Measurements from ENCODE around the gene TBCK. TPM values are rescaled to one million over a fixed set of nuclear protein-coding genes. Genes with fewer than 3 reads are reported as not detected.

TBCK gene
- total and polyA plus RNA-seq, 2 experiments from 2014 or later = 13.9 to 28.9 TPM

GRCh38 chr4:106316773-106317409 lies 882 bp upstream of the TBCK start:
- ATAC-seq (no peak), DNase-seq (ENCODE audit: low spot score) (no peak)
- peaks cover 77% of the 10 kb centered on the region for H3K79me2 ChIP-seq (replicated peaks; ENCODE audit: insufficient read depth)
- H3K27me3 ChIP-seq (ENCODE audit: insufficient read depth) = no peaks in the 10 kb centered on the region
- H3K36me3 ChIP-seq (ENCODE audit: insufficient read depth) = peaks cover 7% of the 10 kb centered on the region; the same call in 1 of the 2 replicates
- H3K27ac ChIP-seq (ENCODE audit: low read depth) = peak overlapping the region; percentile 92
- no peak overlapping the region for H3K27ac Mint-ChIP-seq
- no peaks in the 10 kb centered on the region for H3F3A ChIP-seq (replicated peaks; ENCODE audit: low read depth)
- peak overlapping the region; percentile 80 for H3K4me3 ChIP-seq
- peaks cover 25% of the 10 kb centered on the region for H3K36me3 Mint-ChIP-seq (ENCODE audit: low read depth)
- peaks cover 16% of the 10 kb centered on the region for H3K9me3 Mint-ChIP-seq
- peak overlapping the region; percentile 97 for H3K4me2 ChIP-seq
- TF ChIP-seq CREB1 (CRISPR knock-in tag; IDR thresholded peaks at IDR 0.05; ENCODE audit: low read depth) (no peak), ZNF114 (CRISPR knock-in tag; IDR thresholded peaks at IDR 0.05) (no peak), STAT1 (IDR thresholded peaks at IDR 0.05; ENCODE audit: unreplicated experiment) (no peak), ZNF331 (CRISPR knock-in tag; IDR thresholded peaks at IDR 0.05; ENCODE audit: low read depth) (no peak), CTCF (conservative IDR thresholded peaks at IDR 0.05; ENCODE audit: low read depth in 2 of 2) (no peak), POLR2AphosphoS5 (IDR thresholded peaks at IDR 0.05; ENCODE audit: low read depth) (no peak)
- TF ChIP-seq, protein P1, sequence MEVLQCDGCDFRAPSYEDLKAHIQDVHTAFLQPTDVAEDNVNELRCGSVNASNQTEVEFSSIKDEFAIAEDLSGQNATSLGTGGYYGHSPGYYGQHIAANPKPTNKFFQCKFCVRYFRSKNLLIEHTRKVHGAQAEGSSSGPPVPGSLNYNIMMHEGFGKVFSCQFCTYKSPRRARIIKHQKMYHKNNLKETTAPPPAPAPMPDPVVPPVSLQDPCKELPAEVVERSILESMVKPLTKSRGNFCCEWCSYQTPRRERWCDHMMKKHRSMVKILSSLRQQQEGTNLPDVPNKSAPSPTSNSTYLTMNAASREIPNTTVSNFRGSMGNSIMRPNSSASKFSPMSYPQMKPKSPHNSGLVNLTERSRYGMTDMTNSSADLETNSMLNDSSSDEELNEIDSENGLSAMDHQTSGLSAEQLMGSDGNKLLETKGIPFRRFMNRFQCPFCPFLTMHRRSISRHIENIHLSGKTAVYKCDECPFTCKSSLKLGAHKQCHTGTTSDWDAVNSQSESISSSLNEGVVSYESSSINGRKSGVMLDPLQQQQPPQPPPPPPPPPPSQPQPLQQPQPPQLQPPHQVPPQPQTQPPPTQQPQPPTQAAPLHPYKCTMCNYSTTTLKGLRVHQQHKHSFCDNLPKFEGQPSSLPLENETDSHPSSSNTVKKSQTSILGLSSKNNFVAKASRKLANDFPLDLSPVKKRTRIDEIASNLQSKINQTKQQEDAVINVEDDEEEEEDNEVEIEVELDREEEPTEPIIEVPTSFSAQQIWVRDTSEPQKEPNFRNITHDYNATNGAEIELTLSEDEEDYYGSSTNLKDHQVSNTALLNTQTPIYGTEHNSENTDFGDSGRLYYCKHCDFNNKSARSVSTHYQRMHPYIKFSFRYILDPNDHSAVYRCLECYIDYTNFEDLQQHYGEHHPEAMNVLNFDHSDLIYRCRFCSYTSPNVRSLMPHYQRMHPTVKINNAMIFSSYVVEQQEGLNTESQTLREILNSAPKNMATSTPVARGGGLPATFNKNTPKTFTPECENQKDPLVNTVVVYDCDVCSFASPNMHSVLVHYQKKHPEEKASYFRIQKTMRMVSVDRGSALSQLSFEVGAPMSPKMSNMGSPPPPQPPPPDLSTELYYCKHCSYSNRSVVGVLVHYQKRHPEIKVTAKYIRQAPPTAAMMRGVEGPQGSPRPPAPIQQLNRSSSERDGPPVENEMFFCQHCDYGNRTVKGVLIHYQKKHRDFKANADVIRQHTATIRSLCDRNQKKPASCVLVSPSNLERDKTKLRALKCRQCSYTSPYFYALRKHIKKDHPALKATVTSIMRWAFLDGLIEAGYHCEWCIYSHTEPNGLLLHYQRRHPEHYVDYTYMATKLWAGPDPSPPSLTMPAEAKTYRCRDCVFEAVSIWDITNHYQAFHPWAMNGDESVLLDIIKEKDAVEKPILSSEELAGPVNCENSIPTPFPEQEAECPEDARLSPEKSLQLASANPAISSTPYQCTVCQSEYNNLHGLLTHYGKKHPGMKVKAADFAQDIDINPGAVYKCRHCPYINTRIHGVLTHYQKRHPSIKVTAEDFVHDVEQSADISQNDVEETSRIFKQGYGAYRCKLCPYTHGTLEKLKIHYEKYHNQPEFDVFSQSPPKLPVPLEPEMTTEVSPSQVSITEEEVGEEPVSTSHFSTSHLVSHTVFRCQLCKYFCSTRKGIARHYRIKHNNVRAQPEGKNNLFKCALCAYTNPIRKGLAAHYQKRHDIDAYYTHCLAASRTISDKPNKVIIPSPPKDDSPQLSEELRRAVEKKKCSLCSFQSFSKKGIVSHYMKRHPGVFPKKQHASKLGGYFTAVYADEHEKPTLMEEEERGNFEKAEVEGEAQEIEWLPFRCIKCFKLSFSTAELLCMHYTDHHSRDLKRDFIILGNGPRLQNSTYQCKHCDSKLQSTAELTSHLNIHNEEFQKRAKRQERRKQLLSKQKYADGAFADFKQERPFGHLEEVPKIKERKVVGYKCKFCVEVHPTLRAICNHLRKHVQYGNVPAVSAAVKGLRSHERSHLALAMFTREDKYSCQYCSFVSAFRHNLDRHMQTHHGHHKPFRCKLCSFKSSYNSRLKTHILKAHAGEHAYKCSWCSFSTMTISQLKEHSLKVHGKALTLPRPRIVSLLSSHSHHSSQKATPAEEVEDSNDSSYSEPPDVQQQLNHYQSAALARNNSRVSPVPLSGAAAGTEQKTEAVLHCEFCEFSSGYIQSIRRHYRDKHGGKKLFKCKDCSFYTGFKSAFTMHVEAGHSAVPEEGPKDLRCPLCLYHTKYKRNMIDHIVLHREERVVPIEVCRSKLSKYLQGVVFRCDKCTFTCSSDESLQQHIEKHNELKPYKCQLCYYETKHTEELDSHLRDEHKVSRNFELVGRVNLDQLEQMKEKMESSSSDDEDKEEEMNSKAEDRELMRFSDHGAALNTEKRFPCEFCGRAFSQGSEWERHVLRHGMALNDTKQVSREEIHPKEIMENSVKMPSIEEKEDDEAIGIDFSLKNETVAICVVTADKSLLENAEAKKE (CRISPR knock-in tag; IDR thresholded peaks at IDR 0.05) = no peak
- 0 out of 2 replicates have a peak overlapping the region, but pooled peaks have one; percentile 19 for H2AFZ ChIP-seq
- H3K27me3 Mint-ChIP-seq (ENCODE audit: insufficient read depth, low read depth, poor library complexity) = no peaks in the 10 kb centered on the region
- no peaks in the 10 kb centered on the region for H3K9me2 ChIP-seq (ENCODE audit: insufficient read depth)
- H3K4me3 Mint-ChIP-seq = no peak overlapping the region
- H3K4me1 ChIP-seq (ENCODE audit: insufficient read depth) = no peaks in the 10 kb centered on the region
- H3K4me1 Mint-ChIP-seq = peaks cover 4% of the 10 kb centered on the region
- no peaks in the 10 kb centered on the region for H4K20me1 ChIP-seq (replicated peaks; ENCODE audit: insufficient read depth)

Measured in GM23338 (cell line).